ENCODE results near the gene LDB3. TPM values are rescaled to one million over a fixed set of nuclear protein-coding genes. Genes with fewer than 3 reads are reported as not detected.

Gene LDB3
- total and polyA plus RNA-seq, 2 of the 8 experiments (the other 6 are each of a cell fraction or from before 2014, with no cell fraction given), result 0.20 to 0.43 TPM

GRCh38 chr10:86693721-86694369 lies 25.5 kb downstream of the LDB3 start:
- no peak for FAIRE-seq

More at GRCh38 chr10:86693721-86694369, 25.5 kb downstream of the LDB3 start:
- Histone ChIP-seq H3K56ac (replicated peaks; ENCODE audit: insufficient read length, low read depth, low read length) (no peak overlapping the region), H4K91ac (replicated peaks; ENCODE audit: insufficient read length, low read length) (no peak overlapping the region), H4K8ac (ENCODE audit: extremely low read depth, insufficient read depth, low read length) (no peak overlapping the region; the same call in 1 of the 2 replicates), H3K27me3 (replicated peaks in 1 of 4; ENCODE audit: control insufficient read depth in 3 of 4, extremely low read depth in 1 of 4, insufficient read depth in 3 of 4, low read length in 3 of 4) (0 out of 7 replicates have a peak, but pooled peaks cover 0 to 3% (median 0%) of the 10 kb centered on the region in 4 experiments), H3K9ac (replicated peaks in 1 of 4; ENCODE audit: extremely low read depth in 1 of 4, low read depth in 3 of 4, low read length in 3 of 4) (no peak overlapping the region; a peak in 1 of 7 replicates), H2BK5ac (ENCODE audit: low read depth, low read length) (peak overlapping the region; percentile 10; the same call in 1 of the 2 replicates), H3K4ac (replicated peaks; ENCODE audit: insufficient read length, low read depth, low read length) (no peak overlapping the region), H3K14ac (ENCODE audit: insufficient read length) (no peak overlapping the region), H3K36me3 (ENCODE audit: control insufficient read depth in 2 of 4, insufficient read depth in 4 of 4, low read length in 3 of 4) (no peaks in the 10 kb centered on the region), H3K9me3 (ENCODE audit: insufficient read depth in 2 of 2, low read depth in 1 of 2, low read length in 1 of 2) (no peaks in the 10 kb centered on the region), H3K4me3 (ENCODE audit: extremely low read depth in 1 of 4, insufficient read depth in 2 of 4, low read depth in 3 of 4, low read length in 4 of 4) (no peak overlapping the region), H3K18ac (ENCODE audit: extremely low read depth, low read length) (peak overlapping the region; percentile 38), H2BK120ac (replicated peaks; ENCODE audit: low read depth, low read length) (no peak overlapping the region), H2BK12ac (ENCODE audit: low read depth, low read length) (peak overlapping the region; percentile 35; the same call in 1 of the 2 replicates), H3K4me2 (ENCODE audit: insufficient read depth in 1 of 2, low read depth in 2 of 2, low read length in 2 of 2) (peak overlapping the region; percentile 15 to 29; a peak in 1 of 4 replicates), H4K5ac (ENCODE audit: insufficient read length, low read depth, low read length) (no peak overlapping the region), H2AK5ac (ENCODE audit: low read depth, low read length) (no peak overlapping the region), H2BK20ac (ENCODE audit: low read length) (no peak overlapping the region; the same call in 1 of the 2 replicates), H3K4me1 (replicated peaks in 1 of 4; ENCODE audit: control insufficient read depth in 3 of 4, insufficient read depth in 4 of 4, low read length in 3 of 4) (peaks cover 3 to 15% (median 4%) of the 10 kb centered on the region in 4 experiments), H4K20me1 (replicated peaks in 1 of 2; ENCODE audit: control insufficient read depth in 1 of 2, insufficient read depth in 2 of 2, low read length in 2 of 2) (no peaks in the 10 kb centered on the region), H3K23me2 (ENCODE audit: low read depth, low read length) (no peaks in the 10 kb centered on the region), H3K79me2 (ENCODE audit: control insufficient read depth in 1 of 2, insufficient read depth in 2 of 2, low read length in 2 of 2) (no peaks in the 10 kb centered on the region), H2AFZ (ENCODE audit: low read length) (peak overlapping the region; percentile 71; the same call in 1 of the 2 replicates), H2BK15ac (ENCODE audit: low read length) (peak overlapping the region; percentile 83; the same call in 1 of the 2 replicates), H3K27ac (ENCODE audit: low read depth, low read length) (no peak overlapping the region), H3K23ac (ENCODE audit: insufficient read length) (no peak overlapping the region), H3K79me1 (ENCODE audit: low read depth, low read length) (no peaks in the 10 kb centered on the region)
- POLR2A ChIA-PET (ENCODE audit: partially characterized antibody), result interaction anchor here (0.5 to 0.9 kb wide), 3 partner anchors 11 to 347 kb away, joined by 3 to 5 read pairs (median 4); no protein-coding TSS in a partner anchor
- 29% methylated on average over 10 of the region's 10 CpGs; no CpG with 5 or more reads in 1 of the 2 experiments for WGBS, 2 experiments (ENCODE audit: extremely low coverage in 1 of 2, insufficient coverage in 1 of 2, insufficient read length in 1 of 2, insufficient replicate concordance in 2 of 2, low coverage in 1 of 2, low lambda C conversion rate in 2 of 2, missing lambda C conversion rate in 1 of 2)
- TF ChIP-seq, protein P1, sequence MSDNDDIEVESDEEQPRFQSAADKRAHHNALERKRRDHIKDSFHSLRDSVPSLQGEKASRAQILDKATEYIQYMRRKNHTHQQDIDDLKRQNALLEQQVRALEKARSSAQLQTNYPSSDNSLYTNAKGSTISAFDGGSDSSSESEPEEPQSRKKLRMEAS (IDR thresholded peaks at IDR 0.05), result peak; percentile 27; the same call in 1 of the 2 replicates
- TF ChIP-seq SIN3A (conservative IDR thresholded peaks at IDR 0.05 in 1 of 2, IDR thresholded peaks at IDR 0.05 in 1 of 2; ENCODE audit: low read depth in 1 of 2, low read length in 2 of 2) (no peak), TBP (IDR thresholded peaks at IDR 0.05; ENCODE audit: low read depth, low read length) (0 out of 2 replicates have a peak, but pooled peaks have one; percentile 15), RAD21 (IDR thresholded peaks at IDR 0.05 in 1 of 2, conservative IDR thresholded peaks at IDR 0.05 in 1 of 2; ENCODE audit: low read depth in 2 of 2, low read length in 2 of 2) (peak; percentile 54 to 57), RFX5 (IDR thresholded peaks at IDR 0.05; ENCODE audit: borderline replicate concordance, low read depth, low read length) (no peak), CTCF (IDR thresholded peaks at IDR 0.05; ENCODE audit: control extremely low read depth in 1 of 3, insufficient read depth in 1 of 3, low read depth in 1 of 3, low read length in 3 of 3) (peak; percentile 40 to 55 (median 50))
- CTCF ChIA-PET (ENCODE audit: partially characterized antibody), result interaction anchor here (0.6 to 5.0 kb wide), 32 partner anchors 9 to 263 kb away, joined by 3 to 52 read pairs (median 5); partner anchors contain the start of gene MMRN2
- peak in 1 of 2 experiments; percentile 74 for DNase-seq (ENCODE audit: low read depth in 1 of 2, low spot score in 2 of 2)

Measured in H1 (cell line).